CD4-positive, alpha-beta T cell (primary cell): ENCODE data around the gene LRRC4B. TPM values are rescaled to one million over a fixed set of nuclear protein-coding genes. Genes with fewer than 3 reads are reported as not detected.

ENCODE experiments used
- ATAC-seq: fragments of 200-7000 bp; cut with Tn5 transposase; one replicate; pipeline ENCODE4 v1.10.0; 2022; ENCODE audit warnings: mild to moderate bottlenecking; ENCODE audit not compliant: poor library complexity
- CTCF ChIA-PET: fragments of 350-600 bp; sonication (Branson Sonifier 250); formaldehyde crosslinking; loops from one replicate; lab custom pipeline; 2021; ENCODE audit warnings: antibody characterized with exemption, inconsistent platforms; lab: Charles Lee
- POLR2A ChIA-PET: fragments of 350-600 bp; sonication (Branson Sonifier 250); formaldehyde crosslinking; loops from one replicate; lab custom pipeline; 2021; ENCODE audit warnings: antibody characterized with exemption, inconsistent platforms; lab: Charles Lee
- DNase-seq, 14 experiments: peaks; one replicate each; pipeline ENCODE4 v3.0.0-alpha.2; 2013 to 2020; ENCODE audit warnings: mixed read lengths in 2 of 14
- H3K27ac ChIP-seq, 2 donors: one replicate each; pipeline versions ENCODE4 v1.5.1 to v1.7.0; 2013; ENCODE audit warnings: low read length in 2 of 2, low read depth in 1 of 2, mild to moderate bottlenecking in 1 of 2
- H3K27me3 ChIP-seq, 2 experiments: 1 replicate in 1 of 2; 2 replicates in 1 of 2; pipeline versions ENCODE4 v1.6.1 to v1.7.0; 2013; ENCODE audit warnings: low read length in 2 of 2, control low read depth in 1 of 2, mild to moderate bottlenecking in 1 of 2, moderate library complexity in 1 of 2; ENCODE audit not compliant: insufficient read depth in 2 of 2, control insufficient read depth in 1 of 2
- H3K36me3 ChIP-seq: one replicate; pipeline ENCODE4 v1.6.1; 2013; ENCODE audit warnings: low read length, control low read depth; ENCODE audit not compliant: insufficient read depth
- H3K4me1 ChIP-seq: one replicate; pipeline ENCODE4 v1.6.1; 2013; ENCODE audit warnings: low read length, control low read depth; ENCODE audit not compliant: insufficient read depth
- H3K4me3 ChIP-seq: one replicate; pipeline ENCODE4 v1.5.1; 2013; ENCODE audit warnings: mild to moderate bottlenecking, low read length, moderate library complexity
- H3K9me3 ChIP-seq, 2 experiments: 1 replicate in 1 of 2; 2 replicates in 1 of 2; pipeline versions ENCODE4 v1.6.1 to v1.7.0; 2013; ENCODE audit warnings: low read length in 2 of 2, mild to moderate bottlenecking in 2 of 2, control low read depth in 1 of 2, moderate library complexity in 1 of 2; ENCODE audit not compliant: control insufficient read depth in 1 of 2, insufficient read depth in 1 of 2
- H3K27ac Mint-ChIP-seq: one replicate; pipeline ENCODE4 v1.8.0; 2020; ENCODE audit warnings: mixed read lengths
- H3K27me3 Mint-ChIP-seq: one replicate; pipeline ENCODE4 v1.8.0; 2021; ENCODE audit warnings: mixed read lengths
- H3K36me3 Mint-ChIP-seq: one replicate; pipeline ENCODE4 v1.8.0; 2021; ENCODE audit warnings: low read depth, mixed read lengths
- H3K4me1 Mint-ChIP-seq: one replicate; pipeline ENCODE4 v1.8.0; 2021; ENCODE audit warnings: low read depth, mixed read lengths
- H3K4me3 Mint-ChIP-seq: one replicate; pipeline ENCODE4 v1.8.0; 2020; ENCODE audit warnings: mild to moderate bottlenecking, mixed read lengths
- H3K9me3 Mint-ChIP-seq: one replicate; pipeline ENCODE4 v1.8.0; 2020; ENCODE audit warnings: mixed read lengths
- intact Hi-C, 2 experiments: fragments of 100-400 bp; cut with DNase I in 1 of 2; cut with micrococcal nuclease in 1 of 2; formaldehyde crosslinking; loops; one replicate each; pipeline versions ENCODE4 v1.15.1 to v1.9.0; 2023 to 2025; cut with DNase I, micrococcal nuclease
- total RNA-seq, 174 experiments: library from RNA in 2 of 174; stranded (reverse) in 2 of 174; gene quantifications; one replicate each; pipeline ENCODE4 v1.2.3 and lab custom pipeline; 2021 to 2026
- TF ChIP-seq, protein P1 (sequence below): fragments of 200-600 bp; IDR thresholded peaks from one replicate; pipeline ENCODE4 v1.8.0; 2022; ENCODE audit warnings: antibody characterized with exemption, mild to moderate bottlenecking

Gene LRRC4B
- total RNA-seq, 2 experiments from 2014 or later, result not detected

DNA sequence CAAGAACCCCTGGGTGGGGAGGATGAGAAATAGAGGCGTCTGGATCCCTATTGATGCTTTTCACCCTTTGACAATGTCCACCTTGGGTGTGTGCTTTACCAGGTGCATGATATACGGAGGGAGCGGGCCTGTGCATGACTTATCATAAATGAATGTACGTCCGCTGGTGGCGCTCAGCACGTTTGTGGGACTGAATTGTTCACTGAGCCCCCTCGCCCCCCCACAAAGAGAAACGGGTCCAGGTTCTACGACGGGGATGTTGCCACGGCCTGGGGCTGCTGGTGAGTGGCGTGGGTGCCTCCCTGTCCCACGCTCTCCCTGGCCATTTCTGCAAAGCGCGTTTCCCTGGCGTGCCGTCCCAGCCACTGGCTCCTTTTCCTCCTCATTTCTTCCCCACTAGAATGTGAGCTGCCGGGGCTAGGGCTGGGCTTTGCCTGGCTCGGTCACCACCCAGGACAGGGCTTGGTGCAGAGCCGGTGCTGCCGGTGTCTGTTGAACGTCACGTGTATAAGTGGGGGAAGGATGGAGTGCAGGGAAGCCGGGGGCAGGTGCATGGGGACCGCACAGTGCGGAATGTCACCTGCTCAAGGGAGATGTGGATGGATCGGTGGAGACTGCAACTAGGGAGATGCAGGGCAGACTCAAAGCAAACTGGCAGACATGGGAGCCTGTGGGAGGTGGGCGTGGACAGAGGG lies 21.6 kb downstream of the LRRC4B start:
- Histone ChIP-seq H3K27me3 (peaks cover 6 to 21% of the 10 kb centered on the region in 2 experiments), H3K36me3 (no peaks in the 10 kb centered on the region), H3K27ac (no peak overlapping the region), H3K9me3 (no peaks in the 10 kb centered on the region), H3K4me3 (no peak overlapping the region), H3K4me1 (peaks cover under 1% of the 10 kb centered on the region)
- no peak for ATAC-seq
- CTCF ChIA-PET, result no interaction called here
- Mint-ChIP-seq H3K36me3 (no peaks in the 10 kb centered on the region), H3K4me1 (no peaks in the 10 kb centered on the region), H3K4me3 (no peak overlapping the region), H3K27ac (no peak overlapping the region), H3K27me3 (peaks cover 33% of the 10 kb centered on the region), H3K9me3 (no peaks in the 10 kb centered on the region)
- POLR2A ChIA-PET, result no interaction called here
- TF ChIP-seq, protein P1, sequence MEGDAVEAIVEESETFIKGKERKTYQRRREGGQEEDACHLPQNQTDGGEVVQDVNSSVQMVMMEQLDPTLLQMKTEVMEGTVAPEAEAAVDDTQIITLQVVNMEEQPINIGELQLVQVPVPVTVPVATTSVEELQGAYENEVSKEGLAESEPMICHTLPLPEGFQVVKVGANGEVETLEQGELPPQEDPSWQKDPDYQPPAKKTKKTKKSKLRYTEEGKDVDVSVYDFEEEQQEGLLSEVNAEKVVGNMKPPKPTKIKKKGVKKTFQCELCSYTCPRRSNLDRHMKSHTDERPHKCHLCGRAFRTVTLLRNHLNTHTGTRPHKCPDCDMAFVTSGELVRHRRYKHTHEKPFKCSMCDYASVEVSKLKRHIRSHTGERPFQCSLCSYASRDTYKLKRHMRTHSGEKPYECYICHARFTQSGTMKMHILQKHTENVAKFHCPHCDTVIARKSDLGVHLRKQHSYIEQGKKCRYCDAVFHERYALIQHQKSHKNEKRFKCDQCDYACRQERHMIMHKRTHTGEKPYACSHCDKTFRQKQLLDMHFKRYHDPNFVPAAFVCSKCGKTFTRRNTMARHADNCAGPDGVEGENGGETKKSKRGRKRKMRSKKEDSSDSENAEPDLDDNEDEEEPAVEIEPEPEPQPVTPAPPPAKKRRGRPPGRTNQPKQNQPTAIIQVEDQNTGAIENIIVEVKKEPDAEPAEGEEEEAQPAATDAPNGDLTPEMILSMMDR, result no peak
- no peak for DNase-seq
- intact Hi-C loops, result no loop called here

- H3K9me3 Mint-ChIP-seq, result no peaks in the 10 kb centered on the region
- H3K4me3 ChIP-seq, result no peak overlapping the region
- TF ChIP-seq, protein P1, result no peak
- H3K9me3 ChIP-seq, result peaks cover 0 to 4% of the 10 kb centered on the region in 2 experiments
- no peaks in the 10 kb centered on the region for H3K4me1 Mint-ChIP-seq
- H3K27ac Mint-ChIP-seq, result no peak overlapping the region
- intact Hi-C loops, result no loop called here
- POLR2A ChIA-PET, result no interaction called here
- CTCF ChIA-PET, result no interaction called here
- H3K27me3 Mint-ChIP-seq, result peaks cover 13% of the 10 kb centered on the region
- H3K4me3 Mint-ChIP-seq, result no peak overlapping the region
- no peak for DNase-seq
- no peaks in the 10 kb centered on the region for H3K36me3 Mint-ChIP-seq
- no peaks in the 10 kb centered on the region for H3K4me1 ChIP-seq
- no peak overlapping the region for H3K27ac ChIP-seq
- peaks cover 0 to 1% of the 10 kb centered on the region in 2 experiments for H3K27me3 ChIP-seq
- no peak for ATAC-seq
- no peaks in the 10 kb centered on the region for H3K36me3 ChIP-seq
These were observed 25.3 kb downstream of the LRRC4B start for GRCh38 chr19:50542943-50543342.

- H3K9me3 Mint-ChIP-seq, result peaks cover 3% of the 10 kb centered on the region
- ATAC-seq (peak; percentile 41), DNase-seq (peak; percentile 35 to 76 (median 50))
- no peaks in the 10 kb centered on the region for H3K36me3 Mint-ChIP-seq
- Histone ChIP-seq H3K4me3 (no peak overlapping the region), H3K27me3 (peaks cover 3 to 4% of the 10 kb centered on the region in 2 experiments), H3K27ac (no peak overlapping the region), H3K36me3 (no peaks in the 10 kb centered on the region), H3K4me1 (no peaks in the 10 kb centered on the region), H3K9me3 (peaks cover under 1 to 13% of the 10 kb centered on the region in 2 experiments)
- TF ChIP-seq, protein P1, result peak; percentile 76
- intact Hi-C loops, result loop anchor here (1.0 to 10.0 kb wide), 3 partner anchors 246 to 387 kb away; no protein-coding TSS in a partner anchor
- H3K27ac Mint-ChIP-seq, result no peak overlapping the region
- POLR2A ChIA-PET, result no interaction called here
- H3K4me3 Mint-ChIP-seq, result no peak overlapping the region
- no peaks in the 10 kb centered on the region for H3K4me1 Mint-ChIP-seq
- H3K27me3 Mint-ChIP-seq, result peaks cover 19% of the 10 kb centered on the region
- CTCF ChIA-PET, result interaction anchor here (0.6 to 1.3 kb wide), 4 partner anchors 174 to 977 kb away, joined by 3 to 4 read pairs (median 3); no protein-coding TSS in a partner anchor
These were observed 30.4 kb downstream of the LRRC4B start for GRCh38 chr19:50537769-50538230.
